H1 (cell line): Measurements from ENCODE around the gene ZNF836. TPM values are rescaled to one million over a fixed set of nuclear protein-coding genes. Genes with fewer than 3 reads are reported as not detected.

ENCODE experiments used
- CTCF ChIA-PET: fragments of 300-600 bp; sonication (Branson Sonifier 250); formaldehyde crosslinking; loops from one replicate; lab custom pipeline; 2021; ENCODE audit not compliant: partially characterized antibody; lab: Charles Lee
- POLR2A ChIA-PET: fragments of 300-600 bp; sonication (Branson Sonifier 250); formaldehyde crosslinking; loops from one replicate; lab custom pipeline; 2021; ENCODE audit warnings: inconsistent platforms; ENCODE audit not compliant: partially characterized antibody; lab: Charles Lee
- DNase-seq, 2 experiments: peaks; one replicate each; pipeline versions ENCODE4 v3.0.0 to v3.0.0-alpha.2; 2010 to 2022; ENCODE audit warnings: low spot score in 2 of 2, low read depth in 1 of 2, mixed read lengths in 1 of 2
- FAIRE-seq: peaks from 2 replicates; lab custom pipeline; 2011; peaks lifted over from hg19 to GRCh38; lab: Jason Lieb, UNC
- H2AFZ ChIP-seq: 2 replicates; pipeline ENCODE4 v1.8.1; 2012; ENCODE audit warnings: low read length, inconsistent platforms
- H2AK5ac ChIP-seq: 2 replicates; pipeline ENCODE4 v1.6.1; 2013; ENCODE audit warnings: low read depth, low read length
- H2BK120ac ChIP-seq: replicated peaks from 2 replicates; pipeline ENCODE3; 2013; ENCODE audit warnings: low read depth, low read length, inconsistent platforms
- H2BK12ac ChIP-seq: 2 replicates; pipeline ENCODE4 v1.6.1; 2013; ENCODE audit warnings: low read depth, low read length
- H2BK15ac ChIP-seq: 2 replicates; pipeline ENCODE4 v1.6.1; 2013; ENCODE audit warnings: low read length
- H2BK20ac ChIP-seq: 2 replicates; pipeline ENCODE4 v1.6.1; 2013; ENCODE audit warnings: low read length
- H2BK5ac ChIP-seq: 2 replicates; pipeline ENCODE4 v1.6.1; 2013; ENCODE audit warnings: low read depth, low read length
- H3K14ac ChIP-seq: 2 replicates; pipeline ENCODE4 v1.6.1; 2013; ENCODE audit warnings: inconsistent platforms; ENCODE audit not compliant: insufficient read length
- H3K18ac ChIP-seq: 2 replicates; pipeline ENCODE4 v1.6.1; 2013; ENCODE audit warnings: low read length; ENCODE audit errors: extremely low read depth
- H3K23ac ChIP-seq: 2 replicates; pipeline ENCODE4 v1.6.1; 2013; ENCODE audit warnings: inconsistent platforms; ENCODE audit not compliant: insufficient read length
- H3K23me2 ChIP-seq: 2 replicates; pipeline ENCODE4 v1.6.1; 2013; ENCODE audit warnings: low read depth, low read length
- H3K27ac ChIP-seq: 2 replicates; pipeline ENCODE4 v1.6.1; 2011; ENCODE audit warnings: low read depth, low read length, inconsistent platforms
- H3K27me3 ChIP-seq, 4 experiments: replicated peaks in 1 of 4; 1 replicate in 1 of 4; 2 replicates in 3 of 4; pipeline versions ENCODE4 v1.6.1 to v1.8.1; 2011 to 2013; ENCODE audit warnings: low read length in 3 of 4, mild to moderate bottlenecking in 3 of 4, inconsistent platforms in 2 of 4, mixed read lengths in 2 of 4, moderate library complexity in 1 of 4; ENCODE audit not compliant: control insufficient read depth in 3 of 4, insufficient read depth in 3 of 4; ENCODE audit errors: extremely low read depth in 1 of 4
- H3K36me3 ChIP-seq, 4 experiments: 2 replicates each; pipeline versions ENCODE4 v1.6.1 to v1.8.1; 2011 to 2013; ENCODE audit warnings: mild to moderate bottlenecking in 4 of 4, low read length in 3 of 4, moderate library complexity in 2 of 4, control low read depth in 1 of 4, inconsistent platforms in 1 of 4; ENCODE audit not compliant: insufficient read depth in 4 of 4, control insufficient read depth in 2 of 4
- H3K4ac ChIP-seq: replicated peaks from 2 replicates; pipeline ENCODE3; 2013; ENCODE audit warnings: low read length, low read depth, mixed read lengths, inconsistent platforms; ENCODE audit not compliant: insufficient read length
- H3K4me1 ChIP-seq, 4 experiments: replicated peaks in 1 of 4; 1 replicate in 1 of 4; 2 replicates in 3 of 4; pipeline versions ENCODE4 v1.6.1 to v1.8.1; 2011 to 2013; ENCODE audit warnings: low read length in 3 of 4, inconsistent platforms in 2 of 4, mixed read lengths in 1 of 4; ENCODE audit not compliant: insufficient read depth in 4 of 4, control insufficient read depth in 3 of 4
- H3K4me2 ChIP-seq, 2 experiments: 2 replicates each; pipeline versions ENCODE4 v1.6.1 to v1.8.1; 2011 to 2013; ENCODE audit warnings: low read depth in 2 of 2, low read length in 2 of 2, control low read depth in 1 of 2, inconsistent platforms in 1 of 2, mild to moderate bottlenecking in 1 of 2; ENCODE audit not compliant: insufficient read depth in 1 of 2
- H3K4me3 ChIP-seq, 4 experiments: fragments of 200-600, 300-600 bp in 1 of 4; sonication (generic), shearing (Covaris generic), sonication (Bioruptor Twin) in 1 of 4; 2 replicates each; pipeline versions ENCODE4 v1.5.1 to v1.8.1; 2011 to 2016; ENCODE audit warnings: low read length in 4 of 4, low read depth in 3 of 4, control low read depth in 2 of 4, inconsistent platforms in 2 of 4, mild to moderate bottlenecking in 2 of 4, mixed read lengths in 1 of 4, moderate library complexity in 1 of 4; ENCODE audit not compliant: insufficient read depth in 2 of 4; ENCODE audit errors: extremely low read depth in 1 of 4
- H3K56ac ChIP-seq: replicated peaks from 2 replicates; pipeline ENCODE3; 2013; ENCODE audit warnings: low read depth, mild to moderate bottlenecking, mixed read lengths, low read length, inconsistent platforms; ENCODE audit not compliant: insufficient read length
- H3K79me1 ChIP-seq: 2 replicates; pipeline ENCODE4 v1.6.1; 2013; ENCODE audit warnings: low read depth, low read length, control low read depth
- H3K79me2 ChIP-seq, 2 experiments: 2 replicates each; pipeline versions ENCODE4 v1.6.1 to v1.8.1; 2012 to 2013; ENCODE audit warnings: low read length in 2 of 2, mild to moderate bottlenecking in 2 of 2, inconsistent platforms in 1 of 2; ENCODE audit not compliant: insufficient read depth in 2 of 2, control insufficient read depth in 1 of 2
- H3K9ac ChIP-seq, 4 experiments: replicated peaks in 1 of 4; 1 replicate in 1 of 4; 2 replicates in 3 of 4; pipeline versions ENCODE4 v1.6.1 to v1.8.1; 2011 to 2013; ENCODE audit warnings: low read depth in 3 of 4, low read length in 3 of 4, control low read depth in 2 of 4, mild to moderate bottlenecking in 2 of 4, moderate library complexity in 2 of 4, inconsistent platforms in 1 of 4; ENCODE audit errors: extremely low read depth in 1 of 4
- H3K9me3 ChIP-seq, 2 experiments: 2 replicates each; pipeline versions ENCODE4 v1.6.1 to v1.8.1; 2012 to 2013; ENCODE audit warnings: mild to moderate bottlenecking in 2 of 2, moderate library complexity in 2 of 2, control low read depth in 1 of 2, inconsistent platforms in 1 of 2, low read depth in 1 of 2, low read length in 1 of 2, mixed read lengths in 1 of 2; ENCODE audit not compliant: insufficient read depth in 2 of 2
- H4K20me1 ChIP-seq, 2 experiments: replicated peaks in 1 of 2; 2 replicates each; pipeline versions ENCODE3 to v1.8.1; 2011 to 2013; ENCODE audit warnings: inconsistent platforms in 2 of 2, low read length in 2 of 2, mild to moderate bottlenecking in 1 of 2; ENCODE audit not compliant: insufficient read depth in 2 of 2, control insufficient read depth in 1 of 2
- H4K5ac ChIP-seq: 2 replicates; pipeline ENCODE4 v1.6.1; 2013; ENCODE audit warnings: low read length, low read depth, mixed read lengths, inconsistent platforms; ENCODE audit not compliant: insufficient read length
- H4K8ac ChIP-seq: 2 replicates; pipeline ENCODE4 v1.8.0; 2013; ENCODE audit warnings: mild to moderate bottlenecking, moderate library complexity, low read length, inconsistent platforms; ENCODE audit not compliant: insufficient read depth; ENCODE audit errors: extremely low read depth
- H4K91ac ChIP-seq: replicated peaks from 2 replicates; pipeline ENCODE3; 2013; ENCODE audit warnings: low read length, mixed read lengths, inconsistent platforms; ENCODE audit not compliant: insufficient read length
- ATF2 ChIP-seq: IDR thresholded peaks from 2 replicates; pipeline ENCODE4 v1.6.1; 2012; ENCODE audit warnings: low read length, inconsistent platforms
- E2F6 ChIP-seq: IDR thresholded peaks from 2 replicates; pipeline ENCODE4 v1.6.1; 2012; ENCODE audit warnings: inconsistent platforms
- EP300 ChIP-seq, 2 experiments: IDR thresholded peaks; 1 replicate in 1 of 2; 2 replicates in 1 of 2; pipeline ENCODE4 v1.6.1; 2011 to 2012; ENCODE audit warnings: low read depth in 2 of 2, low read length in 2 of 2, mild to moderate bottlenecking in 2 of 2, borderline replicate concordance in 1 of 2, inconsistent platforms in 1 of 2, moderate library complexity in 1 of 2
- KDM5A ChIP-seq: fragments of 200-600 bp; IDR thresholded peaks from 2 replicates; pipeline ENCODE4 v1.7.1; 2012; ENCODE audit warnings: mild to moderate bottlenecking, low read length, inconsistent platforms, mixed read lengths
- NRF1 ChIP-seq: IDR thresholded peaks from 2 replicates; pipeline ENCODE4 v1.6.1; 2011; ENCODE audit warnings: mild to moderate bottlenecking, low read depth, low read length, improper control_type of control experiment
- RNF2 ChIP-seq: fragments of 200-900, 300-1000 bp; sonication (generic); IDR thresholded peaks from 2 replicates; pipeline ENCODE4 v1.7.1; 2016; ENCODE audit warnings: borderline replicate concordance, low read depth, mild to moderate bottlenecking, antibody characterized with exemption, low read length; ENCODE audit not compliant: poor library complexity, severe bottlenecking; ENCODE audit errors: missing control alignments
- TAF7 ChIP-seq: optimal IDR thresholded peaks from 2 replicates; pipeline ENCODE3; 2011; ENCODE audit warnings: low read depth, mild to moderate bottlenecking, inconsistent platforms, low read length, moderate library complexity, borderline replicate concordance
- TEAD4 ChIP-seq: IDR thresholded peaks from 2 replicates; pipeline ENCODE4 v1.6.1; 2012; ENCODE audit warnings: low read depth, low read length, inconsistent platforms, mixed read lengths
- USF2 ChIP-seq: IDR thresholded peaks from 2 replicates; pipeline ENCODE4 v1.6.1; 2011; ENCODE audit warnings: low read length, improper control_type of control experiment
- WGBS, 2 experiments: shearing (Covaris generic) in 1 of 2; methylation state at CpG; one replicate each; pipeline versions ENCODE4 v1.1.6 to v1.1.7; 2013 to 2015; ENCODE audit warnings: low lambda C conversion rate in 2 of 2, mixed read lengths in 2 of 2, inconsistent platforms in 1 of 2, low coverage in 1 of 2, missing lambda C conversion rate in 1 of 2; ENCODE audit not compliant: insufficient replicate concordance in 2 of 2, insufficient coverage in 1 of 2, insufficient read length in 1 of 2; ENCODE audit errors: extremely low coverage in 1 of 2, missing lambda C conversion rate in 1 of 2; 5-methylcytosine and 5-hydroxymethylcytosine counted together
- polyA plus RNA-seq, 7 experiments: library from polyadenylated mRNA; depleted of rRNA in 3 of 7; stranded (reverse) in 5 of 7; unstranded in 2 of 7; fragments of >200 nt in 5 of 7; fragments of 200-250 nt in 2 of 7; gene quantifications; 1 replicate in 5 of 7; 2 replicates in 1 of 7; 4 replicates in 1 of 7; pipeline versions ENCODE4 v1.2.1 to v1.2.3, GENCODE V29; 2011 to 2013; ENCODE audit warnings: missing spikeins in 2 of 7, mixed read lengths in 2 of 7
- total RNA-seq: library from RNA; stranded (reverse); fragmentation: NEBNext Ultra II Directional; extraction: Animal tissue kit (Norgen Biotek cat#: 25700); gene quantifications from 2 replicates; pipeline ENCODE4 v1.2.1, GENCODE V29; 2021

Gene ZNF836
- total and polyA plus RNA-seq, 2 of the 8 experiments (the other 6 are each of a cell fraction or from before 2014, with no cell fraction given), result 5.6 to 27.2 TPM

- no peak overlapping the region for H4K8ac ChIP-seq
- no peak overlapping the region for H3K23ac ChIP-seq
- no peak overlapping the region for H2BK12ac ChIP-seq
- no peak overlapping the region for H2BK120ac ChIP-seq
- ChIA-PET POLR2A (interaction anchor here (1.1 to 3.2 kb wide), 5 partner anchors 9 to 61 kb away, joined by 3 to 13 read pairs (median 4); no protein-coding TSS in a partner anchor), CTCF (interaction anchor here (1.0 to 1.5 kb wide), 4 partner anchors 9 to 130 kb away, joined by 3 to 5 read pairs (median 4); partner anchors contain the start of gene ZNF616)
- no peak overlapping the region for H3K4me3 ChIP-seq
- H3K9ac ChIP-seq, result no peak overlapping the region
- H3K4me1 ChIP-seq, result no peaks in the 10 kb centered on the region
- no peaks in the 10 kb centered on the region for H3K9me3 ChIP-seq
- no peak for DNase-seq
- H3K14ac ChIP-seq, result no peak overlapping the region
- H3K23me2 ChIP-seq, result no peaks in the 10 kb centered on the region
- no peak overlapping the region for H3K56ac ChIP-seq
- H2AFZ ChIP-seq, result no peak overlapping the region
- H3K79me1 ChIP-seq, result peaks cover 5% of the 10 kb centered on the region
- H3K27me3 ChIP-seq, result no peaks in the 10 kb centered on the region
- H3K27ac ChIP-seq, result no peak overlapping the region
- H3K4ac ChIP-seq, result no peak overlapping the region
- no peak for FAIRE-seq
- no peak overlapping the region for H4K5ac ChIP-seq
- H3K79me2 ChIP-seq, result peaks cover 0 to 4% of the 10 kb centered on the region in 2 experiments; a peak in 1 of 4 replicates
- no peak overlapping the region for H4K91ac ChIP-seq
- H2BK5ac ChIP-seq, result no peak overlapping the region
- H2AK5ac ChIP-seq, result no peak overlapping the region
- peaks cover 2 to 5% of the 10 kb centered on the region in 2 experiments for H4K20me1 ChIP-seq
- H3K18ac ChIP-seq, result no peak overlapping the region
- H3K36me3 ChIP-seq, result peaks cover 46 to 89% (median 83%) of the 10 kb centered on the region in 4 experiments
- WGBS, 2 experiments, result 81% methylated on average over 5 of the region's 5 CpGs; no CpG with 5 or more reads in 1 of the 2 experiments
- H2BK20ac ChIP-seq, result no peak overlapping the region
- no peak overlapping the region for H2BK15ac ChIP-seq
- no peak overlapping the region for H3K4me2 ChIP-seq
- no peak for TF ChIP-seq NRF1
- no peak for TF ChIP-seq E2F6
- TF ChIP-seq TEAD4, result no peak
- TF ChIP-seq USF2, result no peak
- TF ChIP-seq KDM5A, result no peak
- no peak for TF ChIP-seq RNF2
- no peak for TF ChIP-seq EP300 (IDR thresholded peaks at IDR 0.05; ENCODE audit: borderline replicate concordance in 1 of 2, low read depth in 2 of 2, low read length in 2 of 2)
- no peak for TF ChIP-seq ATF2
- no peak for TF ChIP-seq TAF7
Observed at GRCh38 chr19:52214241-52214640, 42.8 kb upstream of the ZNF836 start.
